T-cell (primary cell): ENCODE results near the gene INTS1. TPM values are rescaled to one million over a fixed set of nuclear protein-coding genes. Genes with fewer than 3 reads are reported as not detected.

ENCODE experiments used
- ATAC-seq, 4 experiments: fragments of 200-7000 bp in 3 of 4; fragments of 150-1000 bp in 1 of 4; cut with Tn5 transposase; replicated peaks in 1 of 4; 1 replicate in 3 of 4; 2 replicates in 1 of 4; pipeline ENCODE4 v1.10.0; 2021; ENCODE audit warnings: moderate library complexity in 3 of 4, mild to moderate bottlenecking in 2 of 4, moderate number of reproducible peaks in 1 of 4
- CTCF ChIA-PET, 2 donors: fragments of 300-600 bp; sonication (Branson Sonifier 250); formaldehyde crosslinking; loops; one replicate each; lab custom pipeline; 2022; ENCODE audit warnings: antibody characterized with exemption in 2 of 2; lab: Charles Lee
- POLR2A ChIA-PET, 2 donors: fragments of 300-600 bp; sonication (Branson Sonifier 250); formaldehyde crosslinking; loops; one replicate each; lab custom pipeline; 2022; ENCODE audit warnings: antibody characterized with exemption in 2 of 2; lab: Charles Lee
- DNase-seq, 35 experiments: peaks; one replicate each; pipeline versions ENCODE4 v3.0.0 to v3.0.0-alpha.2; 2013 to 2023
- H3K27ac ChIP-seq: one replicate; pipeline ENCODE4 v1.5.1; 2013; ENCODE audit warnings: low read length
- H3K27me3 ChIP-seq, 2 experiments: replicated peaks in 1 of 2; 1 replicate in 1 of 2; 2 replicates in 1 of 2; pipeline versions ENCODE4 v1.6.1 to v1.7.0; 2013; ENCODE audit warnings: low read length in 1 of 2, mixed read lengths in 1 of 2; ENCODE audit not compliant: control insufficient read depth in 2 of 2, insufficient read depth in 2 of 2; ENCODE audit errors: extremely low read depth in 1 of 2
- H3K36me3 ChIP-seq, 2 donors: 1 replicate in 1 of 2; 2 replicates in 1 of 2; pipeline versions ENCODE4 v1.6.1 to v1.7.0; 2013; ENCODE audit warnings: low read length in 1 of 2; ENCODE audit not compliant: control insufficient read depth in 2 of 2, insufficient read depth in 1 of 2; ENCODE audit errors: extremely low read depth in 1 of 2
- H3K4me1 ChIP-seq, 2 experiments: 1 replicate in 1 of 2; 2 replicates in 1 of 2; pipeline versions ENCODE4 v1.6.1 to v1.7.0; 2013; ENCODE audit warnings: low read length in 2 of 2, mixed read lengths in 1 of 2; ENCODE audit not compliant: insufficient read depth in 2 of 2, control insufficient read depth in 1 of 2; ENCODE audit errors: extremely low read depth in 1 of 2
- H3K4me3 ChIP-seq, 2 donors: 1 replicate in 1 of 2; 2 replicates in 1 of 2; pipeline versions ENCODE4 v1.5.1 to v1.7.0; 2013; ENCODE audit warnings: mild to moderate bottlenecking in 2 of 2, low read length in 1 of 2, moderate library complexity in 1 of 2; ENCODE audit not compliant: control insufficient read depth in 1 of 2; ENCODE audit errors: extremely low read depth in 1 of 2
- H3K9me3 ChIP-seq: 2 replicates; pipeline ENCODE4 v1.7.0; 2013
- H3K27ac Mint-ChIP-seq, 2 donors: one replicate each; pipeline ENCODE4 v1.8.0; 2020 to 2021; ENCODE audit warnings: mild to moderate bottlenecking in 2 of 2, mixed read lengths in 2 of 2
- H3K27me3 Mint-ChIP-seq, 2 donors: one replicate each; pipeline ENCODE4 v1.8.0; 2021 to 2022; ENCODE audit warnings: mixed read lengths in 2 of 2
- H3K36me3 Mint-ChIP-seq: one replicate; pipeline ENCODE4 v1.8.0; 2021; ENCODE audit warnings: mixed read lengths
- H3K4me1 Mint-ChIP-seq, 3 donors: one replicate each; pipeline ENCODE4 v1.8.0; 2020 to 2022; ENCODE audit warnings: mixed read lengths in 3 of 3, mild to moderate bottlenecking in 1 of 3
- H3K4me3 Mint-ChIP-seq, 3 donors: one replicate each; pipeline ENCODE4 v1.8.0; 2020 to 2022; ENCODE audit warnings: mild to moderate bottlenecking in 3 of 3, mixed read lengths in 3 of 3, moderate library complexity in 3 of 3
- H3K9me3 Mint-ChIP-seq, 3 donors: one replicate each; pipeline ENCODE4 v1.8.0; 2020 to 2022; ENCODE audit warnings: mixed read lengths in 3 of 3
- WGBS: methylation state at CpG from one replicate; pipeline ENCODE4 v1.1.5; 2013; ENCODE audit warnings: missing lambda C conversion rate; ENCODE audit not compliant: insufficient coverage; 5-methylcytosine and 5-hydroxymethylcytosine counted together
- total RNA-seq, 35 experiments: library from RNA in 6 of 35; stranded (reverse) in 6 of 35; fragments of 120-200 nt in 1 of 35; gene quantifications; one replicate each; pipeline versions ENCODE4 v1.2.1 to v1.2.4 and lab custom pipeline; 2013 to 2026

The INTS1 gene
- total RNA-seq, 5 donors from 2014 or later (not counting 1 experiment from before 2014, with no cell fraction given): 102 to 147 (median 131) TPM

GRCh38 chr7:1493129-1493528 is 11.1 kb downstream of the INTS1 start:
- DNase-seq (no peak), ATAC-seq (no peak)
- peaks cover 43% of the 10 kb centered on the region for H3K36me3 Mint-ChIP-seq
- H3K4me3 Mint-ChIP-seq: no peak overlapping the region
- ChIA-PET POLR2A (no interaction called here), CTCF (no interaction called here)
- H3K27me3 Mint-ChIP-seq: no peaks in the 10 kb centered on the region
- Histone ChIP-seq H3K9me3 (no peaks in the 10 kb centered on the region), H3K4me1 (no peaks in the 10 kb centered on the region), H3K27me3 (no peaks in the 10 kb centered on the region), H3K4me3 (no peak overlapping the region), H3K27ac (no peak overlapping the region), H3K36me3 (peaks cover 29 to 80% of the 10 kb centered on the region in 2 donors)
- H3K4me1 Mint-ChIP-seq: no peaks in the 10 kb centered on the region
- 95% methylated on average over 14 of the region's 20 CpGs for WGBS
- H3K27ac Mint-ChIP-seq: no peak overlapping the region
- no peaks in the 10 kb centered on the region for H3K9me3 Mint-ChIP-seq

GRCh38 chr7:1492640-1493039 is 11.5 kb downstream of the INTS1 start:
- 83% methylated on average over 12 of the region's 33 CpGs for WGBS
- Histone ChIP-seq H3K4me1 (no peaks in the 10 kb centered on the region), H3K9me3 (no peaks in the 10 kb centered on the region), H3K27me3 (no peaks in the 10 kb centered on the region), H3K4me3 (no peak overlapping the region), H3K36me3 (peaks cover 27 to 80% of the 10 kb centered on the region in 2 donors), H3K27ac (no peak overlapping the region)
- Mint-ChIP-seq H3K4me1 (no peaks in the 10 kb centered on the region), H3K27me3 (no peaks in the 10 kb centered on the region), H3K36me3 (peaks cover 39% of the 10 kb centered on the region), H3K27ac (no peak overlapping the region), H3K4me3 (no peak overlapping the region), H3K9me3 (no peaks in the 10 kb centered on the region)
- DNase-seq: no peak
- no peak for ATAC-seq
- ChIA-PET POLR2A (no interaction called here), CTCF (no interaction called here)

GRCh38 chr7:1492221-1492620 is 12.0 kb downstream of the INTS1 start:
- Mint-ChIP-seq H3K4me1 (no peaks in the 10 kb centered on the region), H3K36me3 (peaks cover 35% of the 10 kb centered on the region)
- peaks cover 25 to 80% of the 10 kb centered on the region in 2 donors for H3K36me3 ChIP-seq

GRCh38 chr7:1490837-1491236 is 13.4 kb downstream of the INTS1 start:
- Mint-ChIP-seq H3K36me3 (peaks cover 32% of the 10 kb centered on the region), H3K4me1 (no peaks in the 10 kb centered on the region), H3K9me3 (no peaks in the 10 kb centered on the region), H3K4me3 (no peak overlapping the region), H3K27me3 (no peaks in the 10 kb centered on the region), H3K27ac (no peak overlapping the region)
- Histone ChIP-seq H3K4me3 (no peak overlapping the region), H3K27ac (no peak overlapping the region), H3K27me3 (no peaks in the 10 kb centered on the region), H3K4me1 (no peaks in the 10 kb centered on the region), H3K9me3 (no peaks in the 10 kb centered on the region), H3K36me3 (peaks cover 30 to 74% of the 10 kb centered on the region in 2 donors)
- 97% methylated on average over 17 of the region's 19 CpGs for WGBS
- CTCF ChIA-PET: no interaction called here
- DNase-seq (no peak), ATAC-seq (no peak)
- POLR2A ChIA-PET: no interaction called here

More at GRCh38 chr7:1492221-1492620, 12.0 kb downstream of the INTS1 start:
- POLR2A ChIA-PET: no interaction called here
- Histone ChIP-seq H3K27ac (no peak overlapping the region), H3K4me1 (no peaks in the 10 kb centered on the region), H3K9me3 (no peaks in the 10 kb centered on the region), H3K4me3 (no peak overlapping the region), H3K27me3 (no peaks in the 10 kb centered on the region)
- H3K27ac Mint-ChIP-seq: no peak overlapping the region
- no peaks in the 10 kb centered on the region for H3K9me3 Mint-ChIP-seq
- ATAC-seq (no peak), DNase-seq (no peak)
- WGBS: 100% methylated on average over 8 of the region's 10 CpGs
- no peaks in the 10 kb centered on the region for H3K27me3 Mint-ChIP-seq
- H3K4me3 Mint-ChIP-seq: no peak overlapping the region
- CTCF ChIA-PET: no interaction called here

GRCh38 chr7:1489336-1489735 is 14.9 kb downstream of the INTS1 start:
- H3K36me3 ChIP-seq: peaks cover 26 to 75% of the 10 kb centered on the region in 2 donors
- whole genome bisulfite sequencing: 97% methylated on average over 13 of the region's 18 CpGs
- H3K9me3 ChIP-seq: no peaks in the 10 kb centered on the region
- no peak overlapping the region for H3K27ac ChIP-seq
- Mint-ChIP-seq H3K27me3 (no peaks in the 10 kb centered on the region), H3K36me3 (peaks cover 33% of the 10 kb centered on the region), H3K27ac (no peak overlapping the region), H3K9me3 (no peaks in the 10 kb centered on the region), H3K4me1 (no peaks in the 10 kb centered on the region), H3K4me3 (no peak overlapping the region)
- H3K4me1 ChIP-seq: no peaks in the 10 kb centered on the region
- ATAC-seq: no peak
- H3K4me3 ChIP-seq: no peak overlapping the region
- H3K27me3 ChIP-seq: no peaks in the 10 kb centered on the region
- ChIA-PET POLR2A (interaction anchor here in 1 of 2 donors (0.5 to 0.6 kb wide), 2 partner anchors 65 to 819 kb away, joined by 3 read pairs; no protein-coding TSS in a partner anchor), CTCF (no interaction called here)
- no peak for DNase-seq

GRCh38 chr7:1488016-1488415 is 16.2 kb downstream of the INTS1 start:
- ChIA-PET POLR2A (no interaction called here), CTCF (no interaction called here)
- Histone ChIP-seq H3K9me3 (no peaks in the 10 kb centered on the region), H3K4me3 (no peak overlapping the region), H3K4me1 (no peaks in the 10 kb centered on the region), H3K36me3 (peaks cover 32 to 81% of the 10 kb centered on the region in 2 donors), H3K27ac (no peak overlapping the region), H3K27me3 (no peaks in the 10 kb centered on the region)
- H3K27me3 Mint-ChIP-seq: no peaks in the 10 kb centered on the region
- H3K4me1 Mint-ChIP-seq: no peaks in the 10 kb centered on the region
- 93% methylated on average over 18 of the region's 20 CpGs for WGBS
- peaks cover 39% of the 10 kb centered on the region for H3K36me3 Mint-ChIP-seq
- no peak overlapping the region for H3K27ac Mint-ChIP-seq
- no peaks in the 10 kb centered on the region for H3K9me3 Mint-ChIP-seq
- ATAC-seq (no peak), DNase-seq (no peak)
- H3K4me3 Mint-ChIP-seq: no peak overlapping the region

- Histone ChIP-seq H3K9me3 (no peaks in the 10 kb centered on the region), H3K36me3 (peaks cover 32 to 85% of the 10 kb centered on the region in 2 donors), H3K27ac (no peak overlapping the region), H3K4me3 (no peak overlapping the region), H3K4me1 (no peaks in the 10 kb centered on the region), H3K27me3 (no peaks in the 10 kb centered on the region)
- no peaks in the 10 kb centered on the region for H3K27me3 Mint-ChIP-seq
- H3K4me1 Mint-ChIP-seq: no peaks in the 10 kb centered on the region
- no peaks in the 10 kb centered on the region for H3K9me3 Mint-ChIP-seq
- ATAC-seq (no peak), DNase-seq (no peak)
- 93% methylated on average over 13 of the region's 25 CpGs for WGBS
- ChIA-PET POLR2A (interaction anchor here in 1 of 2 donors (0.7 kb wide), 1 partner anchor 395 kb away, joined by 3 read pairs; no protein-coding TSS in a partner anchor), CTCF (no interaction called here)
- H3K27ac Mint-ChIP-seq: no peak overlapping the region
- no peak overlapping the region for H3K4me3 Mint-ChIP-seq
- peaks cover 38% of the 10 kb centered on the region for H3K36me3 Mint-ChIP-seq
Observed at GRCh38 chr7:1487466-1487865, 16.7 kb downstream of the INTS1 start.
